Measurements from ENCODE around the gene XIRP1.

GRCh38 chr3:39169712-39170111, 22.7 kb downstream of the XIRP1 start:
- no peak for TF ChIP-seq CTCF (conservative IDR thresholded peaks at IDR 0.05; ENCODE audit: low read length)
- TF ChIP-seq EZH2phosphoT487 (IDR thresholded peaks at IDR 0.05; ENCODE audit: borderline replicate concordance, low read depth, low read length): no peak
